Vagina (tissue), 2 donors: ENCODE results near the gene CDCA3.

Experiments
- CTCF ChIP-seq, 3 experiments: fragments of 450-650 bp in 2 of 3; fragments of 200-600 bp in 1 of 3; sonication (generic) in 1 of 3; IDR thresholded peaks; one replicate each; pipeline ENCODE4 v1.5.1; 2017 to 2019; ENCODE audit warnings: antibody characterized with exemption in 3 of 3, mild to moderate bottlenecking in 2 of 3, moderate library complexity in 2 of 3
- POLR2A ChIP-seq, 2 donors: fragments of 450-650 bp; IDR thresholded peaks; one replicate each; pipeline ENCODE4 v1.6.1; 2017; ENCODE audit warnings: antibody characterized with exemption in 2 of 2, mild to moderate bottlenecking in 2 of 2, moderate library complexity in 2 of 2
- POLR2AphosphoS5 ChIP-seq, 2 donors: sonication (generic); formaldehyde crosslinking; IDR thresholded peaks; one replicate each; pipeline ENCODE4 v1.9.0; 2017; ENCODE audit warnings: antibody characterized with exemption in 2 of 2, mild to moderate bottlenecking in 2 of 2, low read depth in 1 of 2; ENCODE audit not compliant: insufficient read depth in 1 of 2

DNA sequence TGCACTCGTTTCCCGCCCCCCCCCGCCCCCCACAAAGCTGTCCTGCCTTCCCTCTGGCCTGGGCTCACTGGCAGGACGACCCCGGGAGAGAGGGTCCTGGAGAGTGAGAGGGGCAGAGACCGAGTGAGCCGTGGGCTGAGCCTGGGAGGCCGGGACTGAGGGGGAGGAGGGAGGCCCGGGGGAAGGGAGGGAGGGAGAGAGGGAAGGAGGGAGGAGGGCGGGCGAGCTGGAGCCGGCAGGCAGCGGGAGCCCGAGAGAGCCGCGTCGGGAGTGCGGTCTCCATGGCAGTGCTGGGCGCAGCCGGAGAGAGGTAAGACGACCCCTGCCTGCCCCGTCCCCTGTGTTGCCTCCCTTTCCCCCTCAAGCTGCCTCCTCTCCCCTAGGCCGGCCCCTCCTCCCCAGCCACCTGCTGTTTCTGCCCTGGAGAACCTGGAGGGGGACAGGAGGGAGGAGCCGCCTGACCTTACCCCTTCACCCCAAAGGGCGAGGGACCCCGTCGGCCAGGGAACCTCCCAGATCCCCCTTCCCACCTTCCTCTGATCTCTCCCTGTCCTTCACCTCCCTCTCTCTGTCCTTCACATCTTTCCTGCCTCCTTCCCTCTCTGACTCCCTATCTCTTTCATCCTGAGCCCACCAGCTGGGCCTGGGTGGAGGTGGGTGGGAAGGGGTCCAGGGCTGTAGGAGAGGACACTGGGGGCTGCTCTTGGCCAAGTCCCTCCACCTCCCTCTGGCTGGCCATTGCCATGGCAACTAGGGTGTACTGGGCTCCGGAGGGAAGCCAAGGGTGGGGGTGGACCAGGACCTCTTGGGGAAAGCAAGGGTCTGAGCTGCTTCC is 29.3 kb downstream of the CDCA3 start, which contains the start of gene GPR162:
- TF ChIP-seq POLR2A (IDR thresholded peaks at IDR 0.05) = no peak
- no peak for TF ChIP-seq CTCF (IDR thresholded peaks at IDR 0.05)
- TF ChIP-seq POLR2AphosphoS5 (IDR thresholded peaks at IDR 0.05; ENCODE audit: insufficient read depth in 1 of 2, low read depth in 1 of 2) = no peak
